ENCODE measurements around the gene ELF4.
A peak's percentile ranks its signal among the peaks of the same experiment; 100 is the strongest.

Gene ELF4

DNA sequence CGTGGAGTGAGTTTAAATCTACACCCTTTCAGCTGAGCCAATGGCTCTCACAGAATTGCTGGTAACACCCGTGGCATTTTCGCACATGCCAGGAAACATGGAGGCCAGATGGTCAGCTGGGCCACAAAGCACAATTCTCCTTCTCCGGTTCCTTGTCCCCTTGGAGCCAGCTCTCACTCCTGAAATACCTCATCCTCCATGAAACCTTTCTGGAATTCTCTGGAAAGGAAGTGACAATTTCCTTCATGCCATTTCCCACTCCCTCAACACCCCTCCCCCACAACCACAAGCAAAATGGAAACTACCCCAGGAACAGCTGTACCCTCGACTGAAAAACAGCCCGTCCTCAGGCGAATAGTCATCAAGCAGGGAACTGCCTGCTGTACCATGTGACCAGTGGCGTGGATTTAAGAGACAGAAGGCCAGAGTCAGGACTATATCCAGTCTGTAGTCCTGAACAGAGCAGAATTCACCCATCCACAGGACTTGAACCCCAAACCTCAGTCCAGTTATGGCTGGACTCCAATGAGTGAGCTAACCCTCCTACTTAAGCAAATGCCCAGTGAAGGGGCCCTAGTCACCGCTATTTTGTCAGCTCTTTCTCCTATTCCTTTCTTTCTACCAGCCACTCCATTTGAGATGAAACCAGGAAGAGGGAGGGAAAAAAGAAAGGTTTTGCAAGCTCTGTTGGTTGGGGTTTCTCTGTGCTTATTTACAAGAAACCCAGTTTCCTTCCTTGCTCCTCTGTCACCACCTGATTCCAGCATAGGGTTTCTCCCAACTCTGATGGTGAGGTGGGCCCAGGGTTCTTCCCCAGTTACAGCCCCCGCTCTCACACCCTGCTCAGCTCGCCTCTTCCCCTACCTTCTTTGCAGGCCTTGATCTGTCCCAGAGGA lies 24.5 kb downstream of the ELF4 start:
- DNase-seq (ENCODE audit: low read depth), result peak; percentile 47
- peak overlapping the region; percentile 59 for H3K4me3 ChIP-seq (ENCODE audit: low read depth, low read length)
- TF ChIP-seq MYC (IDR thresholded peaks at IDR 0.05; ENCODE audit: low read depth, low read length), result no peak
- TF ChIP-seq, protein P1, sequence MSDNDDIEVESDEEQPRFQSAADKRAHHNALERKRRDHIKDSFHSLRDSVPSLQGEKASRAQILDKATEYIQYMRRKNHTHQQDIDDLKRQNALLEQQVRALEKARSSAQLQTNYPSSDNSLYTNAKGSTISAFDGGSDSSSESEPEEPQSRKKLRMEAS (IDR thresholded peaks at IDR 0.05; ENCODE audit: low read depth, low read length), result no peak
- TF ChIP-seq CTCF (IDR thresholded peaks at IDR 0.05; ENCODE audit: low read depth, low read length), result no peak
- no peak for TF ChIP-seq POLR2A (IDR thresholded peaks at IDR 0.05; ENCODE audit: extremely low read depth, insufficient read length)

GRCh38 chrX:130084631-130085237 lies 25.6 kb downstream of the ELF4 start:
- DNase-seq (ENCODE audit: low read depth), result peak; percentile 87
- H3K4me3 ChIP-seq (ENCODE audit: low read depth, low read length), result peak overlapping the region; percentile 59
- TF ChIP-seq POLR2A (IDR thresholded peaks at IDR 0.05; ENCODE audit: extremely low read depth, insufficient read length) (no peak), CTCF (IDR thresholded peaks at IDR 0.05; ENCODE audit: low read depth, low read length) (no peak), MYC (IDR thresholded peaks at IDR 0.05; ENCODE audit: low read depth, low read length) (no peak)
- TF ChIP-seq, protein P1 (IDR thresholded peaks at IDR 0.05; ENCODE audit: low read depth, low read length), result no peak

DNA sequence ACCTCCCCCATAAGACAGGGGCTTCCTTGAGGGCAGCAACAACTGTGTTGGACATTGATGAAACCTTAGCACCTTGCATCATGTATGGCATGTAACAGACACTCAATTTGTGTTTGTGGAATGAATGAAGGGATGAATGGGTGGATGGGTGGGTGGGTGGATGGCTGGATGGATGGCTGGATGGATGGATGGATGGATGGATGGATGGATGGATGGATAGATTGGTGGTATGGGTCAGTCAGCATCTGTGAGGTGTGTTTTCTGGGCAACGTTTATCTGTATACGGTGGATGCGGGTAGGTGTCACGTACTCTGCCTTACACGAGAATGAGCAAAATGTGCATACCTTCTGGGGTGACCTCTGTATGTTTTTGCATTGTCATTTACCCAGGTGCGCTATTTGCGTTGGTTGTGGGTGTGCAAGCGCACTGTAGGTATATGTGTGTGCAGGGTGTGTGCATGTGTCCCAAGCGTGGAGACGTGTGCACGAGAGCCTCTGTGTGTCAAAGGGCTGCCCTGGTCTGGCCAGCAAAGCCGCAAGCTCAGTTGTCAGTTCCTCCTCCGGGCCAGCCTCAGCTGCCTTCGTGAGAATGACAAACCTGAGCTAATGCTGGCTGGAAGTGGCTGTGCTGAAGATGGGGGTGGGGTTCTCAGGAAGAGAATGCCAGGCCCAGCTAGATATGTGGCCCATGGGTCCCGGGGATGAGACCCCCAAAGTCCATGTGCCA lies 26.5 kb downstream of the ELF4 start:
- peak; percentile 82 for DNase-seq (ENCODE audit: low read depth)
- TF ChIP-seq, protein P1 (IDR thresholded peaks at IDR 0.05; ENCODE audit: low read depth, low read length), result peak; percentile 63
- no peak for TF ChIP-seq CTCF (IDR thresholded peaks at IDR 0.05; ENCODE audit: low read depth, low read length)
- H3K4me3 ChIP-seq (ENCODE audit: low read depth, low read length), result peak overlapping the region; percentile 59

GRCh38 chrX:130083107-130083490 lies 27.2 kb downstream of the ELF4 start:
- TF ChIP-seq POLR2A (IDR thresholded peaks at IDR 0.05; ENCODE audit: extremely low read depth, insufficient read length) (no peak), CTCF (IDR thresholded peaks at IDR 0.05; ENCODE audit: low read depth, low read length) (no peak), MYC (IDR thresholded peaks at IDR 0.05; ENCODE audit: low read depth, low read length) (no peak)
- TF ChIP-seq, protein P1 (IDR thresholded peaks at IDR 0.05; ENCODE audit: low read depth, low read length), result no peak
- no peak for DNase-seq (ENCODE audit: low read depth)

GRCh38 chrX:130082244-130083106 lies 27.8 kb downstream of the ELF4 start:
- TF ChIP-seq CTCF (IDR thresholded peaks at IDR 0.05; ENCODE audit: low read depth, low read length) (no peak), MYC (IDR thresholded peaks at IDR 0.05; ENCODE audit: low read depth, low read length) (no peak)
- TF ChIP-seq, protein P1 (IDR thresholded peaks at IDR 0.05; ENCODE audit: low read depth, low read length), result peak; percentile 34; the same call in 1 of the 2 replicates
- no peak overlapping the region for H3K4me3 ChIP-seq (ENCODE audit: low read depth, low read length)
- DNase-seq (ENCODE audit: low read depth), result peak; percentile 92

More at GRCh38 chrX:130083107-130083490, 27.2 kb downstream of the ELF4 start:
- H3K4me3 ChIP-seq (ENCODE audit: low read depth, low read length), result peak overlapping the region; percentile 38

Measured in NB4 (cell line).